ENCODE results near the gene NCAPD3. TPM values are rescaled to one million over a fixed set of nuclear protein-coding genes. Genes with fewer than 3 reads are reported as not detected.

The NCAPD3 gene
- total RNA-seq, 1 donor, result 9.4 TPM

GRCh38 chr11:134134167-134134566 lies 89.6 kb downstream of the NCAPD3 start:
- Histone ChIP-seq H3K4me3 (ENCODE audit: insufficient read depth, low read length) (no peak overlapping the region), H4K20me1 (ENCODE audit: insufficient read depth, low read length) (peaks cover 3% of the 10 kb centered on the region), H3K27me3 (ENCODE audit: insufficient read depth, low read length) (no peaks in the 10 kb centered on the region), H3K4me1 (ENCODE audit: insufficient read depth, low read length) (no peaks in the 10 kb centered on the region), H3K36me3 (ENCODE audit: insufficient read depth, low read length) (no peaks in the 10 kb centered on the region), H3K9me3 (ENCODE audit: low read depth, low read length) (no peaks in the 10 kb centered on the region), H3K27ac (ENCODE audit: low read depth, low read length) (no peak overlapping the region), H2AFZ (ENCODE audit: low read length) (no peak overlapping the region), H3K4me2 (ENCODE audit: insufficient read depth, low read length) (no peak overlapping the region), H3K79me2 (ENCODE audit: insufficient read depth, low read length) (no peaks in the 10 kb centered on the region)
- no peak for DNase-seq (ENCODE audit: insufficient read length, low spot score, missing footprints)
- TF ChIP-seq, protein P1, sequence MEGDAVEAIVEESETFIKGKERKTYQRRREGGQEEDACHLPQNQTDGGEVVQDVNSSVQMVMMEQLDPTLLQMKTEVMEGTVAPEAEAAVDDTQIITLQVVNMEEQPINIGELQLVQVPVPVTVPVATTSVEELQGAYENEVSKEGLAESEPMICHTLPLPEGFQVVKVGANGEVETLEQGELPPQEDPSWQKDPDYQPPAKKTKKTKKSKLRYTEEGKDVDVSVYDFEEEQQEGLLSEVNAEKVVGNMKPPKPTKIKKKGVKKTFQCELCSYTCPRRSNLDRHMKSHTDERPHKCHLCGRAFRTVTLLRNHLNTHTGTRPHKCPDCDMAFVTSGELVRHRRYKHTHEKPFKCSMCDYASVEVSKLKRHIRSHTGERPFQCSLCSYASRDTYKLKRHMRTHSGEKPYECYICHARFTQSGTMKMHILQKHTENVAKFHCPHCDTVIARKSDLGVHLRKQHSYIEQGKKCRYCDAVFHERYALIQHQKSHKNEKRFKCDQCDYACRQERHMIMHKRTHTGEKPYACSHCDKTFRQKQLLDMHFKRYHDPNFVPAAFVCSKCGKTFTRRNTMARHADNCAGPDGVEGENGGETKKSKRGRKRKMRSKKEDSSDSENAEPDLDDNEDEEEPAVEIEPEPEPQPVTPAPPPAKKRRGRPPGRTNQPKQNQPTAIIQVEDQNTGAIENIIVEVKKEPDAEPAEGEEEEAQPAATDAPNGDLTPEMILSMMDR (IDR thresholded peaks at IDR 0.05; ENCODE audit: extremely low read depth, low read depth, low read length), result no peak

- H2AFZ ChIP-seq (ENCODE audit: low read length), result no peak overlapping the region
- no peak for DNase-seq (ENCODE audit: insufficient read length, low spot score, missing footprints)
- no peak overlapping the region for H3K27ac ChIP-seq (ENCODE audit: low read depth, low read length)
Measured at GRCh38 chr11:134132808-134133207, 91.0 kb downstream of the NCAPD3 start.

GRCh38 chr11:134131628-134132244 lies 92.0 kb downstream of the NCAPD3 start:
- Histone ChIP-seq H3K79me2 (ENCODE audit: insufficient read depth, low read length) (no peaks in the 10 kb centered on the region), H3K36me3 (ENCODE audit: insufficient read depth, low read length) (no peaks in the 10 kb centered on the region), H3K9me3 (ENCODE audit: low read depth, low read length) (no peaks in the 10 kb centered on the region), H3K27me3 (ENCODE audit: insufficient read depth, low read length) (no peaks in the 10 kb centered on the region), H3K4me3 (ENCODE audit: insufficient read depth, low read length) (no peak overlapping the region), H3K4me1 (ENCODE audit: insufficient read depth, low read length) (peaks cover 3% of the 10 kb centered on the region), H2AFZ (ENCODE audit: low read length) (no peak overlapping the region), H4K20me1 (ENCODE audit: insufficient read depth, low read length) (peaks cover 6% of the 10 kb centered on the region), H3K27ac (ENCODE audit: low read depth, low read length) (no peak overlapping the region), H3K4me2 (ENCODE audit: insufficient read depth, low read length) (no peak overlapping the region)
- DNase-seq (ENCODE audit: insufficient read length, low spot score, missing footprints), result no peak
- TF ChIP-seq, protein P1 (IDR thresholded peaks at IDR 0.05; ENCODE audit: extremely low read depth, low read depth, low read length), result no peak

More at GRCh38 chr11:134132808-134133207, 91.0 kb downstream of the NCAPD3 start:
- H3K4me2 ChIP-seq (ENCODE audit: insufficient read depth, low read length), result no peak overlapping the region
- H3K4me1 ChIP-seq (ENCODE audit: insufficient read depth, low read length), result no peaks in the 10 kb centered on the region
- H4K20me1 ChIP-seq (ENCODE audit: insufficient read depth, low read length), result peaks cover 3% of the 10 kb centered on the region
- TF ChIP-seq, protein P1 (IDR thresholded peaks at IDR 0.05; ENCODE audit: extremely low read depth, low read depth, low read length), result no peak
- H3K9me3 ChIP-seq (ENCODE audit: low read depth, low read length), result no peaks in the 10 kb centered on the region
- no peaks in the 10 kb centered on the region for H3K36me3 ChIP-seq (ENCODE audit: insufficient read depth, low read length)
- no peak overlapping the region for H3K4me3 ChIP-seq (ENCODE audit: insufficient read depth, low read length)
- H3K27me3 ChIP-seq (ENCODE audit: insufficient read depth, low read length), result no peaks in the 10 kb centered on the region
- no peaks in the 10 kb centered on the region for H3K79me2 ChIP-seq (ENCODE audit: insufficient read depth, low read length)

DNA sequence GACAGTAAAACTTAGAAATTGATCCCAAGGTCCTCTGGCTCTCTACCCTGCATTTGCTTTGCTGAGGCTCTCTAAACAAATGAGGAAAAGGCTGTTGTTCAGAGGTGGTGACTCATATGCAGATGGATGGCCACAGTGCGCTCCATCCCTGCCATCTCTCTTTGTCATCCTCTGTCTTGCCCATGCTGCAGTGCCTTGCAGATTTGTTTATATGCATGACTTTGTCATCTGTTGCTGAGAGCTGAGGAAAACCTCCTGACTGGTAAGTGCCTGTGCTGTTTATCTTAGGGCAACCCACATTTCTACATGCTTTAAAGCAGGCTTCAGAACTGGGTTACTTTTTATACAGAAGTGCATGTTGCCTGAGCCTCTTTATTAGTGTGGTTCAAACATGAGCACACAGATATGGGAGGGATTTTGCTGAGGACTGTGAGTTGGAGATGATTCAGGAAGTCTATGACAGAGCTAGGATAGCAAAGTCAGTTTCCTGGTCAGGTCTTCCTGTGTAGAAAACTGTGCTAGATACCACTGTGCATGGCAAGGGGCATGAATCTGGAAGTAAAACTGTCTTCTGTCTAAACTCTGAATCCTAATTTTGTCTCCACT lies 97.4 kb downstream of the NCAPD3 start:
- peaks cover 24% of the 10 kb centered on the region for H3K4me1 ChIP-seq (ENCODE audit: insufficient read depth, low read length)
- H4K20me1 ChIP-seq (ENCODE audit: insufficient read depth, low read length), result peaks cover 6% of the 10 kb centered on the region
- no peaks in the 10 kb centered on the region for H3K36me3 ChIP-seq (ENCODE audit: insufficient read depth, low read length)
- no peaks in the 10 kb centered on the region for H3K9me3 ChIP-seq (ENCODE audit: low read depth, low read length)
- no peak overlapping the region for H3K4me3 ChIP-seq (ENCODE audit: insufficient read depth, low read length)
- H3K79me2 ChIP-seq (ENCODE audit: insufficient read depth, low read length), result no peaks in the 10 kb centered on the region
- no peaks in the 10 kb centered on the region for H3K27me3 ChIP-seq (ENCODE audit: insufficient read depth, low read length)
- no peak overlapping the region for H2AFZ ChIP-seq (ENCODE audit: low read length)
- H3K27ac ChIP-seq (ENCODE audit: low read depth, low read length), result peak overlapping the region; percentile 16
- H3K4me2 ChIP-seq (ENCODE audit: insufficient read depth, low read length), result peak overlapping the region; percentile 4
- TF ChIP-seq, protein P1 (IDR thresholded peaks at IDR 0.05; ENCODE audit: extremely low read depth, low read depth, low read length), result no peak
- peak; percentile 93 for DNase-seq (ENCODE audit: insufficient read length, low spot score, missing footprints)
